ENCODE measurements around the gene C16orf86.

DNA sequence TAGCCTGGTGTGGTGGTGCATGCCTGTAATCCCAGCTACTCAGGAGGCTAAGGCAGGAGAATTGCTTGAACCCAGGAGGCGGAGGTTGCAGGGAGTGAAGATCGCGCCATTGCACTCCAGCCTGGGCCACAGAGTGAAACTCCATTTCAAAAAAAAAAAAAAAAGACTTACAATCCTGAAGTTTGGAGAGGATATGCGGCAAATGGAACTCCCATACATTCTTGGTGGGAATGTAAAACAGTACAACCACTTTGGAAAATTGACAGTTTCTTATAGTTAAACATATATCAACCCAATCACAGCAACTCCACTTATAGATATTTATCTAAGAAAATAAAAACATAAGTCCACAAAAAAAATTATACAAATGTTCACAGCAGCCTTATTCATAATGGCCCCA is 40.6 kb downstream of the C16orf86 start:
- TF ChIP-seq, protein P1, sequence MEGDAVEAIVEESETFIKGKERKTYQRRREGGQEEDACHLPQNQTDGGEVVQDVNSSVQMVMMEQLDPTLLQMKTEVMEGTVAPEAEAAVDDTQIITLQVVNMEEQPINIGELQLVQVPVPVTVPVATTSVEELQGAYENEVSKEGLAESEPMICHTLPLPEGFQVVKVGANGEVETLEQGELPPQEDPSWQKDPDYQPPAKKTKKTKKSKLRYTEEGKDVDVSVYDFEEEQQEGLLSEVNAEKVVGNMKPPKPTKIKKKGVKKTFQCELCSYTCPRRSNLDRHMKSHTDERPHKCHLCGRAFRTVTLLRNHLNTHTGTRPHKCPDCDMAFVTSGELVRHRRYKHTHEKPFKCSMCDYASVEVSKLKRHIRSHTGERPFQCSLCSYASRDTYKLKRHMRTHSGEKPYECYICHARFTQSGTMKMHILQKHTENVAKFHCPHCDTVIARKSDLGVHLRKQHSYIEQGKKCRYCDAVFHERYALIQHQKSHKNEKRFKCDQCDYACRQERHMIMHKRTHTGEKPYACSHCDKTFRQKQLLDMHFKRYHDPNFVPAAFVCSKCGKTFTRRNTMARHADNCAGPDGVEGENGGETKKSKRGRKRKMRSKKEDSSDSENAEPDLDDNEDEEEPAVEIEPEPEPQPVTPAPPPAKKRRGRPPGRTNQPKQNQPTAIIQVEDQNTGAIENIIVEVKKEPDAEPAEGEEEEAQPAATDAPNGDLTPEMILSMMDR (IDR thresholded peaks at IDR 0.05), result no peak
- TF ChIP-seq POLR2A (IDR thresholded peaks at IDR 0.05) (no peak), EP300 (IDR thresholded peaks at IDR 0.05) (no peak)

Measured in gastroesophageal sphincter (tissue), 3 donors.